ENCODE results near the gene ATG2B. TPM values are rescaled to one million over a fixed set of nuclear protein-coding genes. Genes with fewer than 3 reads are reported as not detected.

Gene ATG2B
- polyA plus RNA-seq, 3 donors: 0.94 to 6.7 (median 1.3) TPM

- Histone ChIP-seq H3K27me3 (ENCODE audit: control insufficient read depth in 2 of 2, insufficient read depth in 2 of 2, low read length in 2 of 2) (no peaks in the 10 kb centered on the region), H3K9me3 (replicated peaks in 1 of 2; ENCODE audit: control insufficient read depth in 1 of 2, insufficient read depth in 1 of 2, low read length in 2 of 2) (no peaks in the 10 kb centered on the region), H2AFZ (ENCODE audit: insufficient read depth, low read depth, low read length, poor library complexity, severe bottlenecking) (no peak overlapping the region), H3K27ac (ENCODE audit: low read depth in 1 of 2, low read length in 2 of 2) (no peak overlapping the region), H3K36me3 (replicated peaks in 1 of 2; ENCODE audit: control insufficient read depth in 1 of 2, insufficient read depth in 2 of 2, low read length in 2 of 2) (peaks cover 67 to 93% of the 10 kb centered on the region in 2 donors), H4K20me1 (ENCODE audit: insufficient read depth, low read length) (no peaks in the 10 kb centered on the region), H3K9ac (ENCODE audit: insufficient read depth, low read length, poor library complexity, severe bottlenecking) (no peak overlapping the region), H3K4me1 (ENCODE audit: control insufficient read depth in 1 of 2, insufficient read depth in 2 of 2, low read length in 2 of 2) (no peaks in the 10 kb centered on the region), H3K4me3 (replicated peaks in 1 of 3; ENCODE audit: low read depth in 2 of 3, low read length in 3 of 3) (no peak overlapping the region), H3K4me2 (replicated peaks; ENCODE audit: extremely low read depth, low read length, poor library complexity, severe bottlenecking) (no peak overlapping the region), H3K79me2 (ENCODE audit: insufficient read depth, low read length) (no peaks in the 10 kb centered on the region)
- no peaks in the 10 kb centered on the region for H3K4me1 Mint-ChIP-seq
- no peaks in the 10 kb centered on the region for H3K27me3 Mint-ChIP-seq (ENCODE audit: low read depth in 3 of 3)
- 100% methylated on average over 1 of the region's 3 CpGs for WGBS (ENCODE audit: insufficient coverage)
- H3K36me3 Mint-ChIP-seq: peaks cover 62 to 66% of the 10 kb centered on the region in 2 donors
- TF ChIP-seq CTCF (IDR thresholded peaks at IDR 0.05): no peak
- peaks cover 0 to 2% (median 0%) of the 10 kb centered on the region in 7 donors for H3K9me3 Mint-ChIP-seq
- intact Hi-C loops (cut with micrococcal nuclease): no loop called here
- no peak overlapping the region for H3K4me3 Mint-ChIP-seq
- no peak overlapping the region for H3K27ac Mint-ChIP-seq
- no peak for DNase-seq
Measured at GRCh38 chr14:96303981-96304380, 59.2 kb downstream of the ATG2B start.

GRCh38 chr14:96299441-96299840 lies 63.7 kb downstream of the ATG2B start:
- H3K36me3 Mint-ChIP-seq: peaks cover 41% of the 10 kb centered on the region in 2 donors
- Histone ChIP-seq H3K4me1 (ENCODE audit: control insufficient read depth in 1 of 2, insufficient read depth in 2 of 2, low read length in 2 of 2) (no peaks in the 10 kb centered on the region), H3K4me3 (replicated peaks in 1 of 3; ENCODE audit: low read depth in 2 of 3, low read length in 3 of 3) (no peak overlapping the region), H3K27ac (ENCODE audit: low read depth in 1 of 2, low read length in 2 of 2) (no peak overlapping the region), H3K9ac (ENCODE audit: insufficient read depth, low read length, poor library complexity, severe bottlenecking) (no peak overlapping the region), H2AFZ (ENCODE audit: insufficient read depth, low read depth, low read length, poor library complexity, severe bottlenecking) (no peak overlapping the region), H3K79me2 (ENCODE audit: insufficient read depth, low read length) (no peaks in the 10 kb centered on the region), H4K20me1 (ENCODE audit: insufficient read depth, low read length) (no peaks in the 10 kb centered on the region), H3K36me3 (replicated peaks in 1 of 2; ENCODE audit: control insufficient read depth in 1 of 2, insufficient read depth in 2 of 2, low read length in 2 of 2) (peaks cover 38 to 71% of the 10 kb centered on the region in 2 donors), H3K4me2 (replicated peaks; ENCODE audit: extremely low read depth, low read length, poor library complexity, severe bottlenecking) (no peak overlapping the region), H3K27me3 (ENCODE audit: control insufficient read depth in 2 of 2, insufficient read depth in 2 of 2, low read length in 2 of 2) (no peaks in the 10 kb centered on the region), H3K9me3 (replicated peaks in 1 of 2; ENCODE audit: control insufficient read depth in 1 of 2, insufficient read depth in 1 of 2, low read length in 2 of 2) (no peaks in the 10 kb centered on the region)
- no peak overlapping the region for H3K4me3 Mint-ChIP-seq
- H3K4me1 Mint-ChIP-seq: no peaks in the 10 kb centered on the region
- no peak for DNase-seq
- peaks cover 0 to 2% (median 0%) of the 10 kb centered on the region in 3 donors for H3K27me3 Mint-ChIP-seq (ENCODE audit: low read depth in 3 of 3)
- no peak for TF ChIP-seq CTCF (IDR thresholded peaks at IDR 0.05)
- H3K27ac Mint-ChIP-seq: peak overlapping the region in 1 of 7 donors; percentile 10
- 74% methylated on average over 3 of the region's 3 CpGs for WGBS (ENCODE audit: insufficient coverage)
- intact Hi-C loops (cut with micrococcal nuclease): loop anchor here in 1 of 2 donors (2.0 kb wide), 1 partner anchor 125 kb away; no protein-coding TSS in a partner anchor
- H3K9me3 Mint-ChIP-seq: no peaks in the 10 kb centered on the region
